K562 (cell line): ENCODE results near the gene ALDH1A3. TPM values are rescaled to one million over a fixed set of nuclear protein-coding genes. Genes with fewer than 3 reads are reported as not detected.

Experiments used
- ATAC-seq: fragments of 200-7000 bp; cut with Tn5 transposase; 3 replicates; pipeline ENCODE4 v1.9.1; 2020; ENCODE audit warnings: moderate library complexity
- BruUV-seq: library from RNA; stranded (reverse); fragments of 400-500 nt; replicated peaks from 2 replicates; lab custom pipeline; 2021; lab: Mats Ljungman, UMichigan
- CTCF ChIA-PET: fragments of 300-600 bp; formaldehyde crosslinking; extraction: SDS; loops from one replicate; lab custom pipeline; 2021; ENCODE audit warnings: low intra/inter-chr PET ratio; lab: Yijun Ruan, JAX
- POLR2A ChIA-PET: fragments of 300-600, 350-650 bp; sonication (Branson Sonifier 250); formaldehyde crosslinking; extraction: SDS; loops from one replicate; lab custom pipeline; 2021; ENCODE audit warnings: antibody characterized with exemption, inconsistent platforms; lab: Yijun Ruan, JAX
- DNase-seq, 4 experiments: peaks; one replicate each; pipeline versions ENCODE4 v3.0.0 to v3.0.0-alpha.2; 2011 to 2018; ENCODE audit warnings: low spot score in 3 of 4, mixed read lengths in 3 of 4; ENCODE audit errors: extremely low read depth in 1 of 4
- FAIRE-seq: peaks from 2 replicates; lab custom pipeline; 2011; peaks lifted over from hg19 to GRCh38; lab: Jason Lieb, UNC
- H2AFZ ChIP-seq: 2 replicates; pipeline ENCODE4 v1.6.0; 2011; ENCODE audit warnings: low read depth, low read length, control low read depth, inconsistent platforms
- H3K27ac ChIP-seq: fragments of 200-600 bp; 3 replicates; pipeline ENCODE4 v1.8.0; 2011; ENCODE audit warnings: low read depth, mild to moderate bottlenecking, control low read depth, inconsistent platforms, low read length, moderate library complexity, mixed read lengths; ENCODE audit errors: extremely low read depth
- H3K27me3 ChIP-seq, 2 experiments: fragments of 300-600 bp in 1 of 2; 2 replicates in 1 of 2; 3 replicates in 1 of 2; pipeline versions ENCODE4 v1.6.0 to v1.8.0; 2011; ENCODE audit warnings: inconsistent platforms in 2 of 2, low read length in 2 of 2, mild to moderate bottlenecking in 1 of 2, mixed read lengths in 1 of 2, moderate library complexity in 1 of 2; ENCODE audit not compliant: control insufficient read depth in 2 of 2, insufficient read depth in 2 of 2
- H3K36me3 ChIP-seq: fragments of 300-600 bp; 3 replicates; pipeline ENCODE4 v1.8.0; 2011; ENCODE audit warnings: mild to moderate bottlenecking, low read length, inconsistent platforms; ENCODE audit not compliant: control insufficient read depth, insufficient read depth
- H3K4me1 ChIP-seq, 2 experiments: fragments of 200-600 bp in 1 of 2; replicated peaks in 1 of 2; 2 replicates in 1 of 2; 3 replicates in 1 of 2; pipeline versions ENCODE4 v1.5.1 to v1.8.0; 2011; ENCODE audit warnings: inconsistent platforms in 2 of 2, low read length in 2 of 2, mild to moderate bottlenecking in 1 of 2, mixed read lengths in 1 of 2, moderate library complexity in 1 of 2; ENCODE audit not compliant: control insufficient read depth in 2 of 2, insufficient read depth in 2 of 2
- H3K4me2 ChIP-seq: 2 replicates; pipeline ENCODE4 v1.6.1; 2011; ENCODE audit warnings: low read length, control low read depth, inconsistent platforms, mixed read lengths; ENCODE audit not compliant: insufficient read depth
- H3K4me3 ChIP-seq: fragments of 200-600 bp; sonication (generic), shearing (Covaris generic); 2 replicates; pipeline ENCODE4 v1.5.1; 2016; ENCODE audit warnings: control low read depth, inconsistent platforms
- H3K79me2 ChIP-seq: fragments of 200-600 bp; 3 replicates; pipeline ENCODE4 v1.8.0; 2011; ENCODE audit warnings: low read length, inconsistent platforms; ENCODE audit not compliant: control insufficient read depth, insufficient read depth
- H3K9ac ChIP-seq, 2 experiments: 2 replicates each; pipeline versions ENCODE4 v1.6.0 to v1.6.1; 2011; ENCODE audit warnings: low read depth in 2 of 2, low read length in 2 of 2, control low read depth in 1 of 2, inconsistent platforms in 1 of 2, mild to moderate bottlenecking in 1 of 2, mixed read lengths in 1 of 2; ENCODE audit not compliant: insufficient read depth in 1 of 2
- H3K9me1 ChIP-seq: one replicate; pipeline ENCODE4 v1.6.0; 2011; ENCODE audit warnings: inconsistent platforms, mild to moderate bottlenecking, low read length, moderate library complexity; ENCODE audit not compliant: control insufficient read depth, insufficient read depth
- H3K9me3 ChIP-seq: replicated peaks from 2 replicates; pipeline ENCODE4 v1.5.1; 2011; ENCODE audit warnings: low read depth, low read length, inconsistent platforms; ENCODE audit not compliant: control insufficient read depth, insufficient read depth
- H4K20me1 ChIP-seq: replicated peaks from 2 replicates; pipeline ENCODE4 v1.6.1; 2011; ENCODE audit warnings: low read length, inconsistent platforms, mixed read lengths; ENCODE audit not compliant: control insufficient read depth, insufficient read depth
- MYBL2 ChIP-seq, 2 experiments: fragments of 450-650 bp in 1 of 2; sonication (generic) in 1 of 2; formaldehyde crosslinking in 1 of 2; IDR thresholded peaks; 2 replicates each; pipeline versions ENCODE4 v1.6.1 to v1.8.1; 2017 to 2022; ENCODE audit warnings: borderline replicate concordance in 1 of 2, inconsistent platforms in 1 of 2, low read depth in 1 of 2, mild to moderate bottlenecking in 1 of 2, missing genetic modification reagents in 1 of 2, moderate library complexity in 1 of 2
- ZNF592 ChIP-seq: fragments of 450-650 bp; IDR thresholded peaks from 2 replicates; pipeline ENCODE4 v1.6.1; 2017; ENCODE audit warnings: antibody characterized with exemption, mild to moderate bottlenecking
- WGBS: fragments of 100-300 bp; shearing (Covaris generic); methylation state at CpG from one replicate; pipeline ENCODE4 v1.1.6; 2016; ENCODE audit warnings: low coverage, mixed read lengths; ENCODE audit not compliant: insufficient coverage; ENCODE audit errors: missing lambda C conversion rate; 5-methylcytosine and 5-hydroxymethylcytosine counted together
- in situ Hi-C: fragments of 300-500 bp; cut with MboI; formaldehyde crosslinking; loops from 4 replicates; pipeline ENCODE4 v1.15.0; 2018; ENCODE audit warnings: inconsistent platforms, mixed read lengths
- intact Hi-C: fragments of 100-400 bp; cut with micrococcal nuclease; formaldehyde crosslinking; loops from 2 replicates; pipeline ENCODE4 v1.14.2; 2022
- polyA plus RNA-seq, 8 experiments: library from polyadenylated mRNA; depleted of rRNA in 4 of 8; stranded (reverse) in 5 of 8; unstranded in 3 of 8; fragments of >200 nt; fragmentation: Nextera tagmentation in 2 of 8; fragmentation: Illumina TruSeq in 1 of 8; extraction: Ambion mirVana in 2 of 8; extraction: Trizol in 1 of 8; gene quantifications; 2 replicates each; pipeline versions ENCODE4 v1.2.1 to v1.2.3, GENCODE V29; 2011 to 2014; ENCODE audit warnings: inconsistent platforms in 1 of 8, missing spikeins in 1 of 8
- total RNA-seq, 7 experiments: library from RNA; depleted of rRNA in 6 of 7; stranded (reverse); fragments of >200 nt in 6 of 7; fragmentation: Illumina TruSeq in 2 of 7; extraction: Trizol in 2 of 7; gene quantifications; 2 replicates each; pipeline versions ENCODE4 v1.2.1 to v1.2.3, GENCODE V29; 2011 to 2021; ENCODE audit warnings: low replicate concordance in 1 of 7

ALDH1A3 gene
- total and polyA plus RNA-seq, 9 of the 15 experiments (the other 6 are each of a cell fraction or from before 2014, with no cell fraction given) = 0.38 TPM; not detected in 8

DNA sequence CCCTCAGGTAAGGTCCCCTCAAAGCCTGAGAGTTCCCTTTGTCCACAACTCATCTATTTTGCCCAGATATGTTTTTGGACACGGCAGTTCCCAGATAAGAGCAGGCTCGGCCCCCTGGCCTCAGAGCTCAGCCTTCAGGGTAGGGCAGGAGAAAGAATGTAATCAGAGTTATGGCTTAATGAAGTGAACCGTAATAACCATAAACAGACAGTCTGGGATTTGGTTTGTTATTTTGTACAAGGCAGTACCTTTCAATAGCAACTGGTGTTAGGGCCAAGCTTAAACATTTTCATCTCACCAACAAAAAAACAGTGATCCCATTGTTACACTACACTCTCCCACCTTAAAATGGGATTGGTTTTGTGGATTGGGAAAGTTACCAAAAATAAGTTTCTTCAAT, 12.2 kb upstream of the ALDH1A3 start:
- Histone ChIP-seq H3K9me3 (no peaks in the 10 kb centered on the region), H3K4me2 (no peak overlapping the region), H3K4me1 (no peaks in the 10 kb centered on the region; a peak in 1 of 5 replicates), H3K9ac (no peak overlapping the region), H3K79me2 (no peaks in the 10 kb centered on the region), H2AFZ (no peak overlapping the region), H3K27ac (no peak overlapping the region), H3K9me1 (no peaks in the 10 kb centered on the region)
- no peak for FAIRE-seq
- DNase-seq = no peak
- 0% methylated on average over 3 of the region's 3 CpGs for WGBS
- in situ Hi-C loops = no loop called here
- TF ChIP-seq ZNF592 (no peak), MYBL2 (IDR thresholded peaks at IDR 0.05; ENCODE audit: low read depth) (no peak), MYBL2 (CRISPR knock-in tag; IDR thresholded peaks at IDR 0.05; ENCODE audit: borderline replicate concordance) (no peak)
- TF ChIP-seq, all 486 proteins: peak for 0
- POLR2A ChIA-PET = interaction anchor here (1.6 kb wide), 1 partner anchor 8 kb away, joined by 5 read pairs; no protein-coding TSS in a partner anchor
- Histone ChIP-seq H3K4me3 (no peak overlapping the region), H3K36me3 (no peaks in the 10 kb centered on the region), H3K27me3 (peaks cover 9 to 26% of the 10 kb centered on the region in 2 experiments; a peak in 3 of 5 replicates), H4K20me1 (no peaks in the 10 kb centered on the region)
- no peak for ATAC-seq
- CTCF ChIA-PET = no interaction called here
- intact Hi-C loops = no loop called here
- no TSS peak for BruUV-seq
